ENCODE data around the gene HS3ST6. TPM values are rescaled to one million over a fixed set of nuclear protein-coding genes. Genes with fewer than 3 reads are reported as not detected.

HS3ST6 gene
- total and polyA plus RNA-seq, 9 of the 15 experiments (the other 6 are each of a cell fraction or from before 2014, with no cell fraction given), result not detected

GRCh38 chr16:1963806-1964505 lies 45.7 kb upstream of the HS3ST6 start:
- H3K9ac ChIP-seq (ENCODE audit: insufficient read depth in 1 of 2, low read depth in 2 of 2, low read length in 2 of 2), result peak overlapping the region; percentile 93 to 94
- peaks cover 75% of the 10 kb centered on the region for H3K79me2 ChIP-seq (ENCODE audit: control insufficient read depth, insufficient read depth, low read length)
- peak overlapping the region; percentile 100 for H3K4me2 ChIP-seq (ENCODE audit: insufficient read depth, low read length)
- ChIA-PET CTCF (ENCODE audit: low intra/inter-chr PET ratio) (interaction anchor here (0.7 kb wide), 1 partner anchor 35 kb away, joined by 3 read pairs; no protein-coding TSS in a partner anchor), POLR2A (interaction anchor here (0.7 to 3.9 kb wide), 47 partner anchors 7 to 520 kb away, joined by 3 to 103 read pairs (median 5); partner anchors contain the start of genes FAHD1, GFER, HAGH and MEIOB)
- H3K36me3 ChIP-seq (ENCODE audit: control insufficient read depth, insufficient read depth, low read length), result peaks cover 38% of the 10 kb centered on the region
- peak overlapping the region; percentile 85 for H3K27ac ChIP-seq (ENCODE audit: extremely low read depth, low read depth, low read length)
- H2AFZ ChIP-seq (ENCODE audit: low read depth, low read length), result no peak overlapping the region
- 2% methylated on average over 37 of the region's 44 CpGs for WGBS (ENCODE audit: insufficient coverage, low coverage, missing lambda C conversion rate)
- no peaks in the 10 kb centered on the region for H3K9me3 ChIP-seq (replicated peaks; ENCODE audit: control insufficient read depth, insufficient read depth, low read depth, low read length)
- ATAC-seq (peak; percentile 10), FAIRE-seq (peak; percentile 68), DNase-seq (ENCODE audit: extremely low read depth in 1 of 4, low spot score in 3 of 4) (peak in 2 of 4 experiments; percentile 43 to 59)
- peaks cover 35% of the 10 kb centered on the region for H4K20me1 ChIP-seq (replicated peaks; ENCODE audit: control insufficient read depth, insufficient read depth, low read length)
- in situ Hi-C loops (cut with MboI), result no loop called here
- intact Hi-C loops (cut with micrococcal nuclease), result loop anchor here (2.0 kb wide), 1 partner anchor 21 kb away; the partner anchor contains the start of gene MSRB1
- peaks cover 8 to 58% of the 10 kb centered on the region in 2 experiments; a peak in 4 of 5 replicates for H3K4me1 ChIP-seq (replicated peaks in 1 of 2; ENCODE audit: control insufficient read depth in 2 of 2, insufficient read depth in 2 of 2, low read length in 2 of 2)
- no TSS peak for BruUV-seq (replicated peaks)
- H3K4me3 ChIP-seq, result peak overlapping the region; percentile 89
- no peaks in the 10 kb centered on the region for H3K27me3 ChIP-seq (ENCODE audit: control insufficient read depth in 2 of 2, insufficient read depth in 2 of 2, low read length in 2 of 2)
- peaks cover 3% of the 10 kb centered on the region for H3K9me1 ChIP-seq (ENCODE audit: control insufficient read depth, insufficient read depth, low read length)
- peak in 1 of 2 experiments; percentile 88; a peak in 2 of 4 replicates for TF ChIP-seq HDAC1 (IDR thresholded peaks at IDR 0.05)
- TF ChIP-seq ZNF263 (CRISPR knock-in tag; IDR thresholded peaks at IDR 0.05; ENCODE audit: borderline replicate concordance), result peak; percentile 54; the same call in 1 of the 2 replicates
- TF ChIP-seq COPS2 (conservative IDR thresholded peaks at IDR 0.05), result no peak
- TF ChIP-seq ZNF253 (CRISPR knock-in tag; conservative IDR thresholded peaks at IDR 0.05), result no peak
- no peak for TF ChIP-seq LCOR (CRISPR knock-in tag; IDR thresholded peaks at IDR 0.05)
- no peak for TF ChIP-seq XRCC5 (IDR thresholded peaks at IDR 0.05; ENCODE audit: low read depth, low read length)
- 0 out of 2 replicates have a peak, but pooled peaks have one; percentile 3 for TF ChIP-seq ZNF395 (CRISPR knock-in tag; IDR thresholded peaks at IDR 0.05)
- TF ChIP-seq BCLAF1 (IDR thresholded peaks at IDR 0.05; ENCODE audit: borderline replicate concordance in 1 of 2, control insufficient read depth in 1 of 2, low read depth in 2 of 2, low read length in 1 of 2), result 0 out of 4 replicates have a peak, but pooled peaks of 1 of the 2 experiments have one; percentile 20
- peak in 1 of 2 experiments; percentile 76; a peak in 1 of 4 replicates for TF ChIP-seq TBL1XR1 (IDR thresholded peaks at IDR 0.05; ENCODE audit: low read length in 2 of 2)
- no peak for TF ChIP-seq DNMT1 (IDR thresholded peaks at IDR 0.05)
